ENCODE measurements around the gene ATP8A2. TPM values are rescaled to one million over a fixed set of nuclear protein-coding genes. Genes with fewer than 3 reads are reported as not detected.

The ATP8A2 gene
- total RNA-seq, 1 experiment from 2014 or later, result 5.2 TPM

DNA sequence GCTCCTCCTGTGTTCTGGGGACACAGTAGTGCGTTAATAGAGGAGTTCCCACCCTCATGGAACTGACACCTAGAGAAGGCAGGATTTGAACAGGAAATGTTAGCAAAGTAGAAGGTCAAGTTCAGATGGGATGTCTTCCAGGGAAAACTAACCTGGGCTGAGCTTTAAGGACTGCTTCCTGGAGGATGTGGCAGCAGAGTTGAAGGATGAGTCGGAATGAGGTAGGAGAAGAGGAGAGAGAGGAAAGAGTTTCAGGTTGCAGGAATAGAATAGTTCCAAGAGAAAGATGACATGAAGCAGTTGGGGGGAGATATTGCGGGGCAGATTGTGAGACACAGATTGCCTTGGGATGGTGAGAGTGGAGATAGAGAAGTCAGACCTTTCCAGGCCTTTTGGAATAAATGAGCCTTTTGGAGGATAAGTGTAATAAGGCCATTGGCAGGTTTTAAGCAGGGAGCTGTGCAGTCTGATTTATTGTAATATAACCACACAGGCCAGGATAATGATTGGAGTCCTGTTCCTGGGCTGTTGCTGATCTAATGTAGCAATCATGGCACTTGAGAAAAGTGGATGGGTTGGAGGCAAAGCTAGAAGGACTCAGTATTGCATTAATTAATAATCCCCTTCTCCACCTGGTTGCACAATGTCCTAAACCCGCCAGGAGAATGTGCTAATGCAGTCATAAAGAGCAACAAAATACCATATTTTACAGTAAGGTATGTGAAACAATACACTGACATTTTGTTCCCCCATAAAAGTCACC lies 474.6 kb downstream of the ATP8A2 start:
- DNase-seq (ENCODE audit: low spot score) (no peak), ATAC-seq (no peak)
- H3K4me1 Mint-ChIP-seq, result peaks cover 43% of the 10 kb centered on the region
- H3K9me3 Mint-ChIP-seq, result peaks cover 7% of the 10 kb centered on the region
- CTCF ChIA-PET, result interaction anchor here (0.7 kb wide), 1 partner anchor 17 kb away, joined by 3 read pairs; no protein-coding TSS in a partner anchor
- no peaks in the 10 kb centered on the region; the same call in 1 of the 2 replicates for H3K27me3 Mint-ChIP-seq (ENCODE audit: low read depth)
- no peak overlapping the region for H3K27ac Mint-ChIP-seq
- no peak for TF ChIP-seq GRHL2 (CRISPR knock-in tag; IDR thresholded peaks at IDR 0.05; ENCODE audit: insufficient replicate concordance, severe bottlenecking)
- TF ChIP-seq TP53 (CRISPR knock-in tag; IDR thresholded peaks at IDR 0.05), result no peak
- TF ChIP-seq ZBTB43 (CRISPR knock-in tag; IDR thresholded peaks at IDR 0.05), result no peak
- TF ChIP-seq FOXJ3 (CRISPR knock-in tag; IDR thresholded peaks at IDR 0.05; ENCODE audit: borderline replicate concordance), result no peak
- TF ChIP-seq, protein P1, sequence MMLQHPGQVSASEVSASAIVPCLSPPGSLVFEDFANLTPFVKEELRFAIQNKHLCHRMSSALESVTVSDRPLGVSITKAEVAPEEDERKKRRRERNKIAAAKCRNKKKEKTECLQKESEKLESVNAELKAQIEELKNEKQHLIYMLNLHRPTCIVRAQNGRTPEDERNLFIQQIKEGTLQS (CRISPR knock-in tag; conservative IDR thresholded peaks at IDR 0.05), result no peak
- TF ChIP-seq, protein P2, sequence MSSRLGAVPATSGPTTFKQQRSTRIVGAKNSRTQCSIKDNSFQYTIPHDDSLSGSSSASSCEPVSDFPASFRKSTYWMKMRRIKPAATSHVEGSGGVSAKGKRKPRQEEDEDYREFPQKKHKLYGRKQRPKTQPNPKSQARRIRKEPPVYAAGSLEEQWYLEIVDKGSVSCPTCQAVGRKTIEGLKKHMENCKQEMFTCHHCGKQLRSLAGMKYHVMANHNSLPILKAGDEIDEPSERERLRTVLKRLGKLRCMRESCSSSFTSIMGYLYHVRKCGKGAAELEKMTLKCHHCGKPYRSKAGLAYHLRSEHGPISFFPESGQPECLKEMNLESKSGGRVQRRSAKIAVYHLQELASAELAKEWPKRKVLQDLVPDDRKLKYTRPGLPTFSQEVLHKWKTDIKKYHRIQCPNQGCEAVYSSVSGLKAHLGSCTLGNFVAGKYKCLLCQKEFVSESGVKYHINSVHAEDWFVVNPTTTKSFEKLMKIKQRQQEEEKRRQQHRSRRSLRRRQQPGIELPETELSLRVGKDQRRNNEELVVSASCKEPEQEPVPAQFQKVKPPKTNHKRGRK (CRISPR knock-in tag; IDR thresholded peaks at IDR 0.05; ENCODE audit: borderline replicate concordance), result no peak
- TF ChIP-seq AFF4 (CRISPR knock-in tag; IDR thresholded peaks at IDR 0.05; ENCODE audit: borderline replicate concordance), result no peak
- TF ChIP-seq, protein P3, sequence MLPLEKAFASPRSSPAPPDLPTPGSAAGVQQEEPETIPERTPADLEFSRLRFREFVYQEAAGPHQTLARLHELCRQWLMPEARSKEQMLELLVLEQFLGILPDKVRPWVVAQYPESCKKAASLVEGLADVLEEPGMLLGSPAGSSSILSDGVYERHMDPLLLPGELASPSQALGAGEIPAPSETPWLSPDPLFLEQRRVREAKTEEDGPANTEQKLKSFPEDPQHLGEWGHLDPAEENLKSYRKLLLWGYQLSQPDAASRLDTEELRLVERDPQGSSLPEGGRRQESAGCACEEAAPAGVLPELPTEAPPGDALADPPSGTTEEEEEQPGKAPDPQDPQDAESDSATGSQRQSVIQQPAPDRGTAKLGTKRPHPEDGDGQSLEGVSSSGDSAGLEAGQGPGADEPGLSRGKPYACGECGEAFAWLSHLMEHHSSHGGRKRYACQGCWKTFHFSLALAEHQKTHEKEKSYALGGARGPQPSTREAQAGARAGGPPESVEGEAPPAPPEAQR (CRISPR knock-in tag; IDR thresholded peaks at IDR 0.05), result no peak
- no peak for TF ChIP-seq EMX1 (CRISPR knock-in tag; IDR thresholded peaks at IDR 0.05)
- TF ChIP-seq FOXP1 (CRISPR knock-in tag; IDR thresholded peaks at IDR 0.05; ENCODE audit: borderline replicate concordance), result no peak
- TF ChIP-seq FOXK1 (CRISPR knock-in tag; IDR thresholded peaks at IDR 0.05), result no peak
- TF ChIP-seq, protein P4, sequence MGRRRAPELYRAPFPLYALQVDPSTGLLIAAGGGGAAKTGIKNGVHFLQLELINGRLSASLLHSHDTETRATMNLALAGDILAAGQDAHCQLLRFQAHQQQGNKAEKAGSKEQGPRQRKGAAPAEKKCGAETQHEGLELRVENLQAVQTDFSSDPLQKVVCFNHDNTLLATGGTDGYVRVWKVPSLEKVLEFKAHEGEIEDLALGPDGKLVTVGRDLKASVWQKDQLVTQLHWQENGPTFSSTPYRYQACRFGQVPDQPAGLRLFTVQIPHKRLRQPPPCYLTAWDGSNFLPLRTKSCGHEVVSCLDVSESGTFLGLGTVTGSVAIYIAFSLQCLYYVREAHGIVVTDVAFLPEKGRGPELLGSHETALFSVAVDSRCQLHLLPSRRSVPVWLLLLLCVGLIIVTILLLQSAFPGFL (CRISPR knock-in tag; IDR thresholded peaks at IDR 0.05; ENCODE audit: borderline replicate concordance), result no peak
- peaks cover 6% of the 10 kb centered on the region for H3K36me3 Mint-ChIP-seq
- POLR2A ChIA-PET, result no interaction called here
- no peak overlapping the region for H3K4me3 Mint-ChIP-seq

- ChIA-PET CTCF (interaction anchor here (0.6 kb wide), 1 partner anchor 178 kb away, joined by 5 read pairs; no protein-coding TSS in a partner anchor), POLR2A (no interaction called here)
- no peak overlapping the region for H3K4me3 Mint-ChIP-seq
- TF ChIP-seq CDX4 (CRISPR knock-in tag; IDR thresholded peaks at IDR 0.05; ENCODE audit: borderline replicate concordance) (no peak), MXD4 (CRISPR knock-in tag; IDR thresholded peaks at IDR 0.05; ENCODE audit: borderline replicate concordance) (no peak)
- no peaks in the 10 kb centered on the region for H3K36me3 Mint-ChIP-seq
- no peak for ATAC-seq
- H3K27me3 Mint-ChIP-seq (ENCODE audit: low read depth), result no peaks in the 10 kb centered on the region; the same call in 1 of the 2 replicates
- no peak for DNase-seq (ENCODE audit: low spot score)
- H3K4me1 Mint-ChIP-seq, result peaks cover 43% of the 10 kb centered on the region
- H3K9me3 Mint-ChIP-seq, result peaks cover under 1% of the 10 kb centered on the region; the same call in 1 of the 2 replicates
- H3K27ac Mint-ChIP-seq, result no peak overlapping the region
Measured at GRCh38 chr13:25847145-25847544, 475.4 kb downstream of the ATP8A2 start.

Data from WTC11 (cell line).